GM06990 (cell line): ENCODE data around the gene ADAR.

Experiments
- DNase-seq: peaks from one replicate; pipeline ENCODE4 v3.0.0-alpha.2; 2011; ENCODE audit not compliant: insufficient read length; ENCODE audit errors: extremely low read depth
- H3K27me3 ChIP-seq: replicated peaks from 2 replicates; pipeline ENCODE4 v1.6.0; 2011; ENCODE audit warnings: low read length; ENCODE audit not compliant: control insufficient read depth, insufficient read depth
- H3K36me3 ChIP-seq: 2 replicates; pipeline ENCODE4 v1.5.1; 2011; ENCODE audit warnings: low read length; ENCODE audit not compliant: control insufficient read depth, insufficient read depth
- H3K4me3 ChIP-seq: replicated peaks from 2 replicates; pipeline ENCODE4 v1.5.1; 2011; ENCODE audit warnings: low read depth, mild to moderate bottlenecking, control low read depth, low read length
- CTCF ChIP-seq: IDR thresholded peaks from 2 replicates; pipeline ENCODE4 v1.5.1; 2011; ENCODE audit warnings: low read length, control low read depth, mild to moderate bottlenecking, inconsistent platforms; ENCODE audit not compliant: insufficient read depth, poor library complexity, severe bottlenecking

The ADAR gene

GRCh38 chr1:154614901-154615300, 6.9 kb upstream of the ADAR start:
- TF ChIP-seq CTCF = no peak
- Histone ChIP-seq H3K27me3 (no peaks in the 10 kb centered on the region), H3K4me3 (no peak overlapping the region), H3K36me3 (no peaks in the 10 kb centered on the region; the same call in 1 of the 2 replicates)
- no peak for DNase-seq

GRCh38 chr1:154614247-154614646, 6.3 kb upstream of the ADAR start:
- no peak overlapping the region for H3K4me3 ChIP-seq
- H3K36me3 ChIP-seq = no peaks in the 10 kb centered on the region; the same call in 1 of the 2 replicates
- no peaks in the 10 kb centered on the region for H3K27me3 ChIP-seq
- TF ChIP-seq CTCF = no peak
- no peak for DNase-seq

GRCh38 chr1:154611150-154611862, 3.3 kb upstream of the ADAR start:
- Histone ChIP-seq H3K36me3 (no peaks in the 10 kb centered on the region), H3K4me3 (no peak overlapping the region), H3K27me3 (no peaks in the 10 kb centered on the region)
- no peak for TF ChIP-seq CTCF
- no peak for DNase-seq

DNA sequence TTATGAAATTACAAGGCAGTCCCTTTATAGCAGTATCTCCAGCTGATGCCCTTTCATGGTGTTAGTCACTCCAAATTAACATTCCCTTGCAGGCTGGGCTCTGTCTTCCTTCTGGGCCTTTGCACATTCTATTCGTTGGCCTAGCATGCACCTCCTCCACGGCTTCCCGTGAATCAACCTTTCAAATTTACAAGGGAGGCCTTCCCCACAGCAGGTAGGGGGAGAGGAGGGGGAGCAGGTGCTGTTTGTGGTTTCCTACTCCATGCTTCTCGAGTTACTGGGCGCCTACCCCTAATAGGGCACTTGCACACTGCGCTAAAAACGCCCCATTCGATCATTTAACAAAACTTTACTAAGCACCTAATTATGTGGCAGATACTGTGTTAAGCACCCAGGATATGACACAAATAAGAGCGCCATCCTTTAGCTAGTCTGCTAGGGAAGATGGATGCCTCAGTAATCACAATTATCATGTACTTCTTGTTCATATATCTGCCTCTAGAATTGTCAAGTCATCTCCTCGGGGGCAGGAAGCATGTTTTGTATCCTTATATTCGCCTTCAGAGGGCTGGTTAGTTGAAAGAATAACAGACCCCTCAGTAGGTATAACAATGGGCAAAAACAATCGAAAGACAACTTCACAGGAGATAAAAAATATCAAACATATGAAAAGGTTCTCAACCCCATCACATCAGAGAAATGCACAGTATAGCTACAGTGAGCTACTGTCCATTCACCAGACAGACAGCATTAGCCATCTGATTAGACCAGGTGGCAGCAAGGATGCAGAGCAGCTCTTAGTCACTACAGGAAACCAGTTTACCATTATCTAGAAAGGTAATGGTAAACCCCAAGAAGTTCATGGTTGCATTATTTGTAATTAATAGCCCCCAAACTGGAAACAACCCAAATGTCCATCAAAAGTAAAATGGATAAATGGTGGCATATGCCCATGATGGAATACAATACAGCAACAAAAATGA, 1.7 kb upstream of the ADAR start:
- H3K27me3 ChIP-seq = no peaks in the 10 kb centered on the region
- TF ChIP-seq CTCF = no peak
- peak overlapping the region; percentile 88 for H3K4me3 ChIP-seq
- H3K36me3 ChIP-seq = peaks cover 2% of the 10 kb centered on the region; the same call in 1 of the 2 replicates
- peak; percentile 36 for DNase-seq

DNA sequence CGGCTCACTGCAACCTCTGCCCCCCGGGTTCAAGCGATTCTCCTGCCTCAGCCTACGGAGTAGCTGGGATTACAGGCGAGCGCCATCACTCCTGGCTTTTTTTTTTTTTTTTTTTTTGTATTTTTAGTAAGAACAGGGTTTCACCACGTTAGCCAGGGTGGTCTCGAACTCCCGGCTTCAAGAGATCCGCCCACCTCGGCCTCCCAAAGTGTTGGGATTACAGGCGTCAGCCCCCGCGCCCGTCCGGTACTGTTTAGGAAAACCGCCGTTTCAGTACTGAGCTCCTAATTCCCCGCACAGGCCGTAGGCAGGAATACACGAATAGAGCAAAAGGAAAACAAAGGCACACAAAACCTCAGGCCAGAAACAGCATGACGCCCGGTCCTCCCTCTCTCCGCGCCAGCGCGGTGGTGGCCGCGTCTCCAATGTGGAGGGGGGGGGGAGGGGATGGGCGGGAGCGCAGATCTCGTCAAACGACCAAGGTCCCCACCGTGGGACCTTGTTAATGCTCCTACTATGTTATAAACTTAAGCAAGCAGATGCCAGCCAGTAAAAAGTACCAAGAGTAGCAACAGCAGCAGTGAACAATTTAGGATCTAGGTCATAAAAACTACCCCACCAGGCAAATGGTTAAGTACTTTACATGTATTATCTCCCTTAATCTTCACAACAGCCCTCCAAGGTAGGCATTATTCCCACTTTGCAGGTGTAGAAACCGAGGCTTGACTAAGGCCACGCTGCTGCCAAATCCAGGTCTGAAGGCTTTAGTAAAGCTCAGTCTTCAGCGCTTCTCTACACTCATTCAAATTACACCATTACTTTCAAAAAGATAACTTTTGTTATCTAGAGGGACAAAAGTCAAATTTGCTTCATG, 648 bp upstream of the ADAR start:
- Histone ChIP-seq H3K4me3 (peak overlapping the region; percentile 88), H3K27me3 (no peaks in the 10 kb centered on the region), H3K36me3 (peaks cover 6% of the 10 kb centered on the region; the same call in 1 of the 2 replicates)
- TF ChIP-seq CTCF = no peak
- DNase-seq = peak; percentile 67
